NCI-H82 (cell line): ENCODE results near the gene MCM3AP.
"Not testable (repeated sequence)": the region's sequence is repeated elsewhere in the genome, so short reads cannot be mapped to it uniquely, and the experiment has no call there.

Source experiments
- DNase-seq: peaks from one replicate; lab custom pipeline; 2025; lab: John Stamatoyannopoulos, UW

MCM3AP gene

GRCh38 chr21:46243325-46243724 is 42.1 kb downstream of the MCM3AP start:
- DNase-seq: no peak

GRCh38 chr21:46241577-46241976 is 43.8 kb downstream of the MCM3AP start:
- not testable (repeated sequence) for DNase-seq

DNA sequence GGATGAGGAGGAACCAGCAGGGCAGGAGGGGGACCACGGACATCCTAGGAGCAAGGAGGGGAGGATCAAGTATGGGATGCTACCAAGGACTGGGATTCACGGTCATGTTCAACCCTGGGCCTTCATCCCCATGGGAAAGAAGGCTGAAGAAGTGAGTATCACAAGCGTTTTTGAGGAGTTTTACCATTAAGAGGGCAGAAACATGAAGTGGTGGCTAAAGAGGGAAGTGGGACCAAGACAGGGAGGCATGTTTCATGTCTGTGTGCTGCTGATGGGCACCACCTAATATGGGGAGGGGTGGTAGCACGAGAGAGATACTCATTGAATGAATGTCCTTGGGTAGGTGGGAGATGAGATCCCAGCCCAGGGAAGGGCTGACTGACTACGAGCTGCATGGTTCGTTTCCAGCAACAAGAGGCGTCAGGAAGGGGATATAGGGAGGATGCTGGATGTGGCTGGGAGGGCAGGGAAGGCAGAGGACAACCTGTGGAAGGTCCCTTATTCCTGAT is 45.5 kb downstream of the MCM3AP start:
- DNase-seq: no peak

- DNase-seq: no peak
Observed at GRCh38 chr21:46237474-46237873, 47.9 kb downstream of the MCM3AP start.

- DNase-seq: no peak
Observed at GRCh38 chr21:46234436-46234950, 50.9 kb downstream of the MCM3AP start.

DNA sequence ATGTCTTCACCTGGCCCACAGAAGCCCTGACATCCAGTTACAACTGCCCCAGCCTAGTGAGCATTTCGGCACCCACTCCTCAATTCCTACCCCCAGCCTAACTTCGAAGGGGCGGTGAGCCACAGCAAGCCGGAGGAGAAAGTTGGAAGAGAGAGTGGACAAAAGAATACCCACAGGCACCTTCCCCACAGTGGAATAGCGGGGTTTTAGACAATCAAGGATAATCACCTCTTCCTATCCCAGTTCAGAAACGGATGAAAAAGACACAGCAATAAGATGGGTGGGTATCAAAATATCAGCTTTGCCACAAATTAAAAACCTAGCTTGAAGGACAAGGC is 55.5 kb downstream of the MCM3AP start:
- no peak for DNase-seq

- peak; percentile 83 for DNase-seq
Observed at GRCh38 chr21:46229133-46229922, 56.1 kb downstream of the MCM3AP start.

DNA sequence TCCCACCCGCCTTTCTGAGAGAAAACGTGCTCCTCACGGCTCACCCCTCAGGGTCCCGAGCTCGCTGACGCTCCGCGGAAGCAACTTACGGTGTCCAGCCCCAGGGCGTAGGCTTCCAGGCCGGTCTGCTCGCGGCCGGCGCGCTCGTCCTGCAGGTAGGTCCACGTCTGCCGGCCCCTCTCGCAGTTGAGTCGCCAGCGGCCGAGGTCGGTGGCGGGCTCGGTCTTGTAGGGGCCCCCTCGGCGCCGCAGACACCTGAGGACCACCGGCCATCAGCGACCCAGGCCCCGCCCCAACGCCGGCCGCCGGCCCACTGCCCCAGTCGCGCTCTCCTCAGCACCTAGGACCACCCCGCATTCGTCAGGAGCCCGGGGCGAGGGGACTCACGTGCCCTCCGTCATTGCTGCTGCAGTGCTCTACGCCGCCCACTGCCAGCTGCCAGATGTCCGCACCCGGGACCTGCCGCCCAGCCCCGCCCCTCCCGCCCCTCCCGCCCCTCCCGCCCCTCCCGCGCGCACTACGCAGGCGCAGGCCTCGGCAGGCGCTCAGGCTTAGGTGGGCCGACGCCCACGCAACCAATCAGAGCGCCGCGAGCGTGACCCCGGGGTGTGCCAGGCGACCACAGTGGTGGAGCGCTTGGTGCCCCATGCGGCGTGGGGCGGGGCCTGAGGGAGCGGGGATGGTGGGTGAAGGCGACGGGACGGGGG is 56.9 kb downstream of the MCM3AP start, which contains the start of gene LSS:
Gene LSS (minus strand): TSS at position 430 of the 707 bp plus-strand sequence. CDS start 29 bp downstream, at position 401.
- peak; percentile 99 for DNase-seq

- DNase-seq: peak; percentile 34
Observed at GRCh38 chr21:46227811-46228344, 57.5 kb downstream of the MCM3AP start.

DNA sequence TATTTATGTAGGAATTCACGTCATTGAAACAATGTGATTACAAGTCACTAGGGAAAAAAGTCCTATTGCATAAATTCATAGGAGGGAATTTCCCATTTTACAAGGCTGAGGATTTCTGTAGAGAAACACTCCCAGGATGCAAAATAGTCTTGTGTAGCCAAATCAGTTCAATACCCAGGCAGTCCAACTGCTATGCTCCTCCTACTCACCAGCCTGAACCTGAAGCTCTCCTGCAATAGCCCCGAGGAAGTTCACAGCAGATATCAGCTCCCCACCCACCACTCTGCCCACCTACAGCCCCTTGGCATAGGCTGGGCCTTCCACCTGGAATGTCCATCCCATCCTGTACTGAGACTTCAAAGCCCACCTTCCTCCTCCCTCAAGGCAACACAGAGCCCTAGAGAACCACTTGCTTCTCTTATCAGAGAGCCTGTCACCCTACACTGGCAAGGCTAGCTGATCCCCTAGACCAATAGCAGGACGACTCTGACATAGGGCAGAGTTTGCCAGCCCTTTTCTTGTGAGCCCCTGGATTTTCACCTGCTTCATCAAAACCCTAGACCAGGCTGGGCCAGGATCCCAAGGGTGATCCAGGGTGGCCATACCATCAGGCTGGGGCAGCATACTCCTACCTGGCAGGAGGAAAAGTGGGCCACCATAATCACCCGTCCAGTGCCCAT is 58.4 kb downstream of the MCM3AP start:
- DNase-seq: peak; percentile 39

DNA sequence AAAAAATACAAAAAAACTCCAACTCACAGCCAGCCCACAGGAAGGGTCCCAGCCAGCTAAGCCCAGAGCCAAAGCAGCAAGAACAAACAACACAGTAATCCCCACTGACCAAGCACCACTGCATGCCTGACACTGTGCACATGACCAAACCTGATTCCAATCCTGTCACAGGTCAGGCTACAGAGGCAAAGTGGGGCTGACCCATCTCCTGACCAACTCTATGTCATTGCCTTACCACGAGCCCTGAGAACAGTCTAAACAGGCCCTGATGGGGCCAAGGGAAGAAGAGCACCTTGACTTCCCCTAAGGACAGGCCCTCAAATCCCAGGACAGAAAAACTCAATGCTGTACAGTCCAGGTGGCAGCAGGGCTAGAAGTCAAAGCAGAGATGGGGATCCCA is 59.3 kb downstream of the MCM3AP start:
- no peak for DNase-seq

GRCh38 chr21:46223661-46224060 is 61.8 kb downstream of the MCM3AP start:
- DNase-seq: not testable (repeated sequence)

DNA sequence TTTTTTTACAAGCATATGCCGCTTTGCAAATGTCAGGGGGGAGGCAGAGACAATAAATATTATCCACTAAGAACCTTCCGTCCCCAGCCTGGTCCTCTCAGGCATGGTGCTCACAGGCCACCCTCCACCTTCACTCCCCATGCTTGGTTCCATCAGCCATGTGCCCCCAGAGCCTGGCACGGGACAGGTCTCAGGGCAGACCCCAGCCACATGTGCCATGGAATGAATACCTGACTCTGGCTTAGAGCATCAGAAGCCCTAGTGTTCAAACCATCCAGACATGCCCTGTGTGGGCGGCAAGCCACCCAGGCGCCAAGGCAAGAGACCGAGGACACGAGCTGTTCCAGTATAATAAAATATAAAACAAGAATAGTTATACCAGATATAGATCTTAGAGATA is 62.2 kb downstream of the MCM3AP start:
- DNase-seq: no peak

- no peak for DNase-seq
Observed at GRCh38 chr21:46222436-46223116, 62.8 kb downstream of the MCM3AP start.

- DNase-seq: no peak
Observed at GRCh38 chr21:46221664-46222435, 63.6 kb downstream of the MCM3AP start.

GRCh38 chr21:46220847-46221246 is 64.6 kb downstream of the MCM3AP start:
- DNase-seq: no peak

- DNase-seq: no peak
Observed at GRCh38 chr21:46220275-46220810, 65.1 kb downstream of the MCM3AP start.

DNA sequence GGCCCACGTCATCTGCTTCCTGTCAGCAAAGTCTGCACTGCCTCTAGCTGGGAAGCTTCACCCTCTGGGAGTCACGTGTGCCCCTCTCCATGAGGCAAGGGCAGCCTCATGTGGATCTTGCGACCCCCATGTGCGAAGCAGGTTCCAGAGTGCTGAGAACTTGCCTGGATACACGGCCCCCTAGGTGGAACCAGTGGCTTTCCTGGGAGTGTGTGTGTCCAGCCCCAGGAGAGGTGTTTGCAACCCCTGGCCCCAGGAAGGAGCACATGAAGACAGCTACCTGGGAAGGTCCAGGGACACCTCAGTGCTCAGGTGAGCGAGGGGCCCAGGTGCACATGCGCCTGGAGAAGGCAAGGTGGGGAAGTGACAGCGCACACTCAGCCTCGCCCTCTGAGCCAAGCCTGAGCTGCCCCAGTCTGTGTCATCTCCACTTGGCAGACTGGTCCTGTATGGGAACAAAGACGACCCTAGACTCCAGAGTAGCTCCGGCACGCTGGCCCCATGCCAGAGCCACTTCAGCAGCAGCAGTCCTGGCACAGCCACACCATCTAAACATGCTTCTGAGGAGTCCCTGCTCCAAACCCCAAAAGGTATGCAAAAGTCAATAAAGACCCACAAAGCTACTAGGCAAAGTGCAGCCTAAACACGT is 65.7 kb downstream of the MCM3AP start:
- DNase-seq: no peak

GRCh38 chr21:46218906-46219590 is 66.4 kb downstream of the MCM3AP start:
- no peak for DNase-seq
